Keratinocyte (primary cell): ENCODE measurements around the gene RAB44.

Source experiments
- EZH2 ChIP-seq: IDR thresholded peaks from one replicate; pipeline ENCODE4 v1.6.1; 2012; ENCODE audit warnings: inconsistent platforms, mild to moderate bottlenecking, low read length, moderate library complexity
- TF ChIP-seq, protein P1 (sequence below), 3 experiments: IDR thresholded peaks in 1 of 3; conservative IDR thresholded peaks in 1 of 3; optimal IDR thresholded peaks in 1 of 3; 2 replicates in 2 of 3; 3 replicates in 1 of 3; pipeline versions ENCODE3 to v1.5.1; 2011; ENCODE audit warnings: low read length in 3 of 3, mild to moderate bottlenecking in 3 of 3, moderate library complexity in 2 of 3, control low read depth in 1 of 3, inconsistent platforms in 1 of 3; ENCODE audit not compliant: insufficient read depth in 2 of 3; ENCODE audit errors: extremely low read depth in 1 of 3

GRCh38 chr6:36762123-36762522 is 64.5 kb downstream of the RAB44 start:
- TF ChIP-seq, protein P1, sequence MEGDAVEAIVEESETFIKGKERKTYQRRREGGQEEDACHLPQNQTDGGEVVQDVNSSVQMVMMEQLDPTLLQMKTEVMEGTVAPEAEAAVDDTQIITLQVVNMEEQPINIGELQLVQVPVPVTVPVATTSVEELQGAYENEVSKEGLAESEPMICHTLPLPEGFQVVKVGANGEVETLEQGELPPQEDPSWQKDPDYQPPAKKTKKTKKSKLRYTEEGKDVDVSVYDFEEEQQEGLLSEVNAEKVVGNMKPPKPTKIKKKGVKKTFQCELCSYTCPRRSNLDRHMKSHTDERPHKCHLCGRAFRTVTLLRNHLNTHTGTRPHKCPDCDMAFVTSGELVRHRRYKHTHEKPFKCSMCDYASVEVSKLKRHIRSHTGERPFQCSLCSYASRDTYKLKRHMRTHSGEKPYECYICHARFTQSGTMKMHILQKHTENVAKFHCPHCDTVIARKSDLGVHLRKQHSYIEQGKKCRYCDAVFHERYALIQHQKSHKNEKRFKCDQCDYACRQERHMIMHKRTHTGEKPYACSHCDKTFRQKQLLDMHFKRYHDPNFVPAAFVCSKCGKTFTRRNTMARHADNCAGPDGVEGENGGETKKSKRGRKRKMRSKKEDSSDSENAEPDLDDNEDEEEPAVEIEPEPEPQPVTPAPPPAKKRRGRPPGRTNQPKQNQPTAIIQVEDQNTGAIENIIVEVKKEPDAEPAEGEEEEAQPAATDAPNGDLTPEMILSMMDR (optimal IDR thresholded peaks at IDR 0.05 in 1 of 3, IDR thresholded peaks at IDR 0.05 in 1 of 3, conservative IDR thresholded peaks at IDR 0.05 in 1 of 3; ENCODE audit: extremely low read depth in 1 of 3, insufficient read depth in 2 of 3, low read length in 3 of 3) = no peak
- no peak for TF ChIP-seq EZH2
